GM19455 (cell line): ENCODE measurements around the gene SLC16A13.
"Not testable (repeated sequence)": the region's sequence is repeated elsewhere in the genome, so short reads cannot be mapped to it uniquely, and the experiment has no call there.

Experiments
- ATAC-seq: cut with Tn5 transposase; IDR thresholded peaks from one replicate; pipeline ENCODE4 v1.9.1; 2021; ENCODE audit not compliant: unreplicated experiment

The SLC16A13 gene

DNA sequence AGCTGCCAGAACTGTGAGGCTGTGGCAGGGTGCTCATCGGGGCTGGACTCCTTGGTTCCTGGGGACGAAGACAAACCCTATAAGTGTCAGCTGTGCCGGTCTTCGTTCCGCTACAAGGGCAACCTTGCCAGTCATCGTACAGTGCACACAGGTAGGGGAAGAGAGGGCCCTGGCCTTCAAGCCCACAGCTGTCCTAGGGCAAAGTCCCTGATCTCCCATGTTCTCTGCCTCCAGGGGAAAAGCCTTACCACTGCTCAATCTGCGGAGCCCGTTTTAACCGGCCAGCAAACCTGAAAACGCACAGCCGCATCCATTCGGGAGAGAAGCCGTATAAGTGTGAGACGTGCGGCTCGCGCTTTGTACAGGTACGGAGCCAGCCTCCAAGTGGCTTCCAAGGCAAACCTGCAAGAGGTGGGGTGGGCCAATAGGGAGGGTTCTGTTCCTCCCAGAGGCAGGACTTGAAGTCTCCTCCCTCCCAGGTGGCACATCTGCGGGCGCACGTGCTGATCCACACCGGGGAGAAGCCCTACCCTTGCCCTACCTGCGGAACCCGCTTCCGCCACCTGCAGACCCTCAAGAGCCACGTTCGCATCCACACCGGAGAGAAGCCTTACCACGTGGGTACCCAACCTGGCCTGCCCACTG, 9.2 kb upstream of the SLC16A13 start:
- ATAC-seq, result no peak

DNA sequence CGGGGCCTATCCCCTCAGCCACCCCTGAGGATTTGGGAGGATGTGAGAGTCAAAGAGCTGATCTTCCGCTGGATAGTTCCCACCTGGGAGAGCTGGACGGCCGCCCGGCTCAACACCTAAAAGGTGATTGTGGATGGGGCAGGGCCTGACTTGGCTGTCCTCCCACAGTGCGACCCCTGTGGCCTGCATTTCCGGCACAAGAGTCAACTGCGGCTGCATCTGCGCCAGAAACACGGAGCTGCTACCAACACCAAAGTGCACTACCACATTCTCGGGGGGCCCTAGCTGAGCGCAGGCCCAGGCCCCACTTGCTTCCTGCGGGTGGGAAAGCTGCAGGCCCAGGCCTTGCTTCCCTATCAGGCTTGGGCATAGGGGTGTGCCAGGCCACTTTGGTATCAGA, 8.5 kb upstream of the SLC16A13 start:
- no peak for ATAC-seq

DNA sequence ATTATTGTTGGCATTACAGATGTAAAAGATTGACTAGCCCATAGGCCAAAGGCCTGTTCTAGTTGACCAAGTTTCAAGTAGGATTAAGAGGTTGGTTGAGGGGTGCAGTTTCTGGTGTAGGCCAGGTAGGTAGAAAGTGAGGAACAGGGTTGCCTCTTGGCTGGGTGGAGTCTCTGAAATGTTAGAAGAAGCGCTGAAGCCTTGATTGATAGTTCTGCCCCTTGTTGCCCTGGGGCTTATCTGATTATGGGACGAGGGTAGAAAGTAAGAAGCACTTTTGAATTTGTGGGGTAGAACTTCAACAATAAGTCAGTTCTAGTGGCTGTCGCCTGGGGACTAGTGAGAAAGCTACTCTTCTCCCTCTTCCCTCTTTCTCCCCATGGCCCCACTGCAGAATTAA, 6.7 kb upstream of the SLC16A13 start:
- no peak for ATAC-seq

DNA sequence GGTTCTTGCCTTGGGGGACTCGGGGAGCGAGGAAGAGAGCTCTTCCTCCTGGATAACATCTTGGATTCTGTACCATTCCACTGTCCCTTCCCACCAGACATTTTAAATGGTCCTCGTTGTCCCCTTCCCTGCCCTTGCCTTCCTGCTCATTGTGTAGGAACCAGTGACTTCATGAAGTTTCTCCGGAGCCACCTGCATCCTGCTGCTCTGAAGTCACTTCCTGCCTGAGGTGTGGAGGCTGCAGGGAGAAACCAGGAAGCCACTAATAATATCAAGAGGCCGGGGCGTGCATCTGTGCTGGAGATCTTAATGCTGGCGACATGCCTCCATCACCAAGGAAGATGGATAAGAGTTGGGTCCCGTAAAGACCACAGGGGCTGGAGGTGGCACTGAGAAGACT, 6.2 kb upstream of the SLC16A13 start:
- ATAC-seq, result no peak

DNA sequence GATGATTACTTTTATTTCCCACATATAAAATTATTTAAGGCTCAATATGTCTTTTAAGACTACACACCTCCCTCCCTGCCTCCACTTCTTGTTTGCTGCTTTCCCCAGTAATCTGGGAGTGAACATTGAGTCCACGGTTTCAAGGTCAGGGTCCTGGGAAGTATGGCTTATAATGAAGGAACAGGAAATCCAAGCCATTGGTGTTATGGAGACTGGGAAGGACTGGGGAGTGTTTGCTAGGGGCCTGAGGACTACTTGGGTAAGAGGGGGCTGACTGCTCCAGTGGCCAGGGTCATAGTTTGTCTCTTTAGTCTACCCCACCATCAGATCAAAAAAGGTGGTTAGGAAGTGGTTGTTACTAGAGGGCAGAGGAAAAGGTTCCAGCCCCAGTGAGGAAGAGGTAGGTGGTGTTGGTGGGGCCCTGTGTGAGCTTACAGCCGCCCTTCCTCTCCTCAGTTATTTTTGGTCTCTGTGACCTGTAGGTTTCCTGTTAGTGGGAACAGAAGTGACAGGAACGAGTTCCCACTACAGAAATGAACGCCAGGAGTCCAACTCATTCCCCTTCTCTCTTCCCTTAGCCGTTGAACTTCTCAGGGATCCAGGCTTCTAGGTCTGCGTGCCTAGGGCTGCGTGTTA, 742 bp upstream of the SLC16A13 start:
- no peak for ATAC-seq

DNA sequence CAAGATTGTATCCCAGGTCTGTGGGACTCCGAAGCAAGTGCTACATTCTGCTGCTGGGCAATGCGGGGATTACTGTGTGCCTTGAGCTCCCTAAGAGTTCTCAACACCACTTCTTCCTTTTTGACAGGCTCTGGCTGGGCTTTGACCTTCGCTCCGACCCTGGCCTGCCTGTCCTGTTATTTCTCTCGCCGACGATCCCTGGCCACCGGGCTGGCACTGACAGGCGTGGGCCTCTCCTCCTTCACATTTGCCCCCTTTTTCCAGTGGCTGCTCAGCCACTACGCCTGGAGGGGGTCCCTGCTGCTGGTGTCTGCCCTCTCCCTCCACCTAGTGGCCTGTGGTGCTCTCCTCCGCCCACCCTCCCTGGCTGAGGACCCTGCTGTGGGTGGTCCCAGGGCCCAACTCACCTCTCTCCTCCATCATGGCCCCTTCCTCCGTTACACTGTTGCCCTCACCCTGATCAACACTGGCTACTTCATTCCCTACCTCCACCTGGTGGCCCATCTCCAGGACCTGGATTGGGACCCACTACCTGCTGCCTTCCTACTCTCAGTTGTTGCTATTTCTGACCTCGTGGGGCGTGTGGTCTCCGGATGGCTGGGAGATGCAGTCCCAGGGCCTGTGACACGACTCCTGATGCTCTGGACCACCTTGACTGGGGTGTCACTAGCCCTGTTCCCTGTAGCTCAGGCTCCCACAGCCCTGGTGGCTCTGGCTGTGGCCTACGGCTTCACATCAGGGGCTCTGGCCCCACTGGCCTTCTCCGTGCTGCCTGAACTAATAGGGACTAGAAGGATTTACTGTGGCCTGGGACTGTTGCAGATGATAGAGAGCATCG, 2.4 kb downstream of the SLC16A13 start:
- ATAC-seq, result no peak

DNA sequence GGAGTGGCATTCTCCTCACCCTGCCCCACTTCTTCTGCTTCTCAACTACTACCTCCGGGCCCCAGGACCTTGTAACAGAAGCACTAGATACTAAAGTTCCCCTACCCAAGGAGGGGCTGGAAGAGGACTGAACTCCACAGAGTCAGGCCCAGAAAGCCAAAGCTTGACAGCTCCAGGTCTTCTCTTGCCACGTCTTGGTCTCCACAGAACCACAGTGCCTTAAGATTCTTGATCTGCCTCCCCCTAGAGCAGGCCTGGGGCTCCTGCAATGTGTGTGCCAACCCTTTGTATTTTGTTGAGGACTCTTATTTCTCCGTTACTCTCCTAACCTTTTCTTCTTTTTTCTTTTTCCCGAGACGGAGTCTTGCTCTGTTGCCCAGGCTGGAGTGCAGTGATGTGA, 4.0 kb downstream of the SLC16A13 start:
- no peak for ATAC-seq

DNA sequence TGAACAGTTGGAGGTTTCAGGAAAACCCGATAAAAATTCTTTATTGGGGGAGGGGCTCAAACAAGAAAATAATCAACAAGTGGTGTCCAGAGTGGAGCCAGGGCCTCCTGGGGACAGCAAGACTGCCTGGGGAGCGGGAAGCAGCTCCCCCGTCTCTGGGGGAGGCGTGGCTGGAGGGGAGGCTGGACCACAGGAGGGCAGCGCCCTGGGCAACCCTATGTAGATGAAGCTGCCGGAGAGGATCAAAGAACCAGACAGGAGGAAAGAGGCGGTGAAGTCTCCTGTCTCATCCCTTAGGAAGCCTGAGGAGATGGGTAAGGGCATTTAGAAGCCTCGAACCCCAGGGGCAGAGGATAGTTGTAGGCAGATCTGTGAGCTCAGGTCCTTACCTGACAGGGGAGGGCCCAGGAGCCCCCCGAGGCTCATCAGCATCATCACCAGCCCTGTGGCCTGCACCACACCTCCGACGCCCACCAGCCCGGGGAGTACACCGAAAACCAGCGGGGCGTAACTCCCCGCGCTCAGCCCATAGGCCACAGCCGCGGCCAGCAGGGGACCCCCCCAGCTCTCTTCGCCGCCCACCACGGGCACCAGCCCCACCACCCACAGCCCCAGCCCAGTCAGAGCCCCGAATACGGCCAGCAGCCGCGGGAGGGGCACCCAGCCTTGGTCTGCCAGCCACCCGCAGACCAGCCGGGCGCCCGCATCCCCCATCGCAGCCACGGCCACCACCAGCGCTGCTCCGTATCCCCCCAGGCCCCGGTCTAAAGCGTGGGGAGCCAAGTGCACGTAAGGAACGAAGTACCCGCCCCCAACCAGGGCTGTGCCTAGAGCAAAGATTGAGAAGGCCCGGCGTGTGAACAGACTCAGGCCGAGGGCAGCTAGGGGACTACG, 6.0 kb downstream of the SLC16A13 start:
- ATAC-seq, result no peak

DNA sequence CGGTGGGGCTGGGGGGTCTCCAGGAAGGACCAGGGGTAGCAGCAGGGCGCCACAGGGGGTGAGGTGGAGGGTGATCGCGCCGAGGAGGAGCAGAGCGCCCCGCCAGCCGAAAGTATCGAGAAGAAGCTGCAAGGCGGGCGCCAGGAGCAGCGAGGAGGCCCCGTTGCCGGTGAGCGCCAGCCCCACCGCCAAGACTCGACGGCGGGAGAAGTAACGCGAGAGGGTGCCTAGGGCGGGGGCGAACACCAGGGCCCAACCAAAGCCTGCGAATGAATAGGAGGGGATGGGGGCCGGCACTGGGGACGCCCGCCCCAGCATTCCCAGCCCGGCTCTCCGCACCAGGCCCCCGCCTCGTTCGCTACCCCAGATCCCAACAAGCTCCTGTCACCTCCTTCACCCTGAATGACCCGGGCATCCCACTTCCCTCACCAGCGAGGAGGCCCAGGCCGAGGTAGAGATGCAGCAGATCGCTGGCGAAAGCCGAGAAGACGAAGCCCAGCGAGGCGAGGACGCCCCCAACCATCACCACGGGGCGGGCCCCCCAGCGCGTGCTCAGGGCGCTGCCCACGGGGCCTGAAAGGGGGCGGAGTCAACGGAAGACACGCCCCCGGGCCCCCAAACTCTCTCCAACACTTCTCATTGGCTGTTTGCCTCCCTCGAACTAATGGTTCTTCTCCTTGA, 6.8 kb downstream of the SLC16A13 start:
- ATAC-seq, result no peak

DNA sequence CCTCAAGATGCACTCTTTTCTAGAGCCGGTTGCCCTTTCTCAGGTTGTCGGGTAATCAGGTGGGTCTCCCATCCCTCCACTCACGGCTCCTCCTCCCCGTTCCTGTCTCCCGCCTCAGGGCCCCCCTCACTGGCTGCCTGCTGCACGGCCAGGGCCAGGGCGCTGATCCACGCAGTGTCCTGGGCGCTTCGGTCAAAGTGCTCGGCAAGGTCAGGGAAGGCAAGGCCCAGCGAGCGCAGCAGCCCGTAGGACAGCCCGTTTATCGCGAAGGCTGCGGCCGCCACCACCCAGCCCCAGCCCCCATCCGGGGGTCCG, 7.3 kb downstream of the SLC16A13 start:
- ATAC-seq, result no peak

DNA sequence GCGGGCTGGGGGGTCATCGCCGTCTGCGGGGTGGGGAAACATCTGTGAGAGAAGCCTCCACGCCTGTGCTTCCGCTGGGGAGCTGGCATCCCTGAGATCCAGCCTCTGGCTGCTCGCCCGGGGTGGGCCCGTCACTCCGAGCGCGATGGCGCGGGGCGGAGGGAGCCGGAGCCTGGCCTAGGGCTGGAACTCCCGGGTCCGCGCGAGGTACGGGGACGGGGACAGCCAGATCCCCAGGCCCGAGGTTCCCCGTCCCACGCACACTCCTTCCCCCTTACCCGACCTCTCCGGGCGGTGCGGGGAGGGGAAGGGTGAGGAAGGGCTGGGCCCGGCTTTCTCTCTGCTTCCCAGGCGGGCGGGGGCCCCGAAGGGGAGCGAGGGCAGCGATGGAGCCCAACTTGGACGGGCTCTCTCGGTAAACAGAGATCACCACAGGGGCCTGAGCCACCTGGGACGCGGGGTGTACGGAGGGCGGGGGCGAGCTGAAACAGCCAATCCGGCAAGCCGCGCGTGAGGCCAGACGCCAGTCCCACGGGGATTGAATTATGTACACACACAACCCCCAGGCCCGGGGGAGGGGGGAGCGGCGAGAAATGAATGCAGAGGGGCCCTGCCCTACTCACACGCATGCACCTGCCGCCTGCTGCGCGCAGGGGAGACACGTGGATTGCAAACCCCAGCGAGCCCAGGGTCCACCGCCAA, 7.8 kb downstream of the SLC16A13 start, which contains the start of gene SLC16A11:
SLC16A11 (minus strand) TSS at position 596 of the 702 bp plus-strand sequence; CDS start at position 17, 579 bp downstream.
- no peak for ATAC-seq

DNA sequence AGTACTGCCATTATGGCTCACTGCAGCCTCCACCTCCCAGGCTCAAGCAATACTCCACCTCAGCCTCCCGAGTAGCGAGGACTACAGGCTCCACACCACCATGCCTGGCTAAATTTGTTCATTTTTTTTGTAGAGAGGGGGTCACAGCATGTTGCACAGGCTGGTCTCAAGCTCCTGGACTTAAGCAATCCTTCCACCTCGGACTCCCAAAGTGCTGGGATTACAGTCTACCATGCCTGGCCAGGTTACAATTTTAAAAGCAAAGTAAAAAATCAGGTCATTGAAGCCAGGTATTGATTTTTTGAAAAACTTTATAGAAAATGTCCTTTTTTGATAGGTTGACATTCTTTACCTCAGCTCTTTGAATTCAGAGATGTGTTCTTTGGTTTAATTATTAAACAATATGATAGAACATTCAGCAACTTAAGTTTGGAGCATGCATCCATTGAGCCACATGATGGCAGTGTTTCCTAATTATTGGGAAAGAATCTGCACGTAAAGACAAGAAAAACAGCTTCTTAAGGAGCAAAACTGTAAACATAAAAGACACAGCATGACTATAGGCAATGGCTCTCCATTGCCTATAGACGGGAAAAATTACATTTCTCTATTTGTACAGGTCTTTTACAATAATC, 9.8 kb downstream of the SLC16A13 start:
- ATAC-seq, result no peak

DNA sequence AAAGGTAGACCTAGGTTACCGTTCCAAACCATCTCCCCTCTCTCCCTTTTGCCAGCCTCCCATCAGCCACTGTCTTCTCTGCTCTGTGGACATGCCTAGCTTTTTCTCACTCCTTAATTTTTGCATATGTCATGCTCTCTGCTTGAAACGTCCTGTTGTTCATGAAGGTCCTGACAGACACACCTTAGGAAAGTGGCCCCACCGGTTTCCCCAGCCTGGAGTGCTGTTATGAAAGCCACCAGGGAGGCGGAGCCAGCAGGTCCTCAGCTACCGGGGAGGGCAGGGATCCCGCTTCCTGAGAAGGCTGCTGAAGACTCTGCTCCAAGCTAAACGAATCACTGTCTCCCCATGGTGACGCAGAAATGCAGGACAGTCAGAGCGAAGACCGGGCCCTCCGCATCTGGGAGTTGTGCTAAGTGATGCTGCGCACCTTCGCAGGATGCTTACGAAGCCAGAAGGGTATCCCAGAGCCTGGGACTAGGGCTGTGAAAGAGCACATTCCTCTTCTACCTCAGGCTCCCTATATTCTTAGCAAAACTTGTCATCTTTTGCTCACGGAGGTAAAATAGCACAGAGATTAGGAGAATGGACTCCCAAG, 10.4 kb downstream of the SLC16A13 start:
- ATAC-seq, result no peak

DNA sequence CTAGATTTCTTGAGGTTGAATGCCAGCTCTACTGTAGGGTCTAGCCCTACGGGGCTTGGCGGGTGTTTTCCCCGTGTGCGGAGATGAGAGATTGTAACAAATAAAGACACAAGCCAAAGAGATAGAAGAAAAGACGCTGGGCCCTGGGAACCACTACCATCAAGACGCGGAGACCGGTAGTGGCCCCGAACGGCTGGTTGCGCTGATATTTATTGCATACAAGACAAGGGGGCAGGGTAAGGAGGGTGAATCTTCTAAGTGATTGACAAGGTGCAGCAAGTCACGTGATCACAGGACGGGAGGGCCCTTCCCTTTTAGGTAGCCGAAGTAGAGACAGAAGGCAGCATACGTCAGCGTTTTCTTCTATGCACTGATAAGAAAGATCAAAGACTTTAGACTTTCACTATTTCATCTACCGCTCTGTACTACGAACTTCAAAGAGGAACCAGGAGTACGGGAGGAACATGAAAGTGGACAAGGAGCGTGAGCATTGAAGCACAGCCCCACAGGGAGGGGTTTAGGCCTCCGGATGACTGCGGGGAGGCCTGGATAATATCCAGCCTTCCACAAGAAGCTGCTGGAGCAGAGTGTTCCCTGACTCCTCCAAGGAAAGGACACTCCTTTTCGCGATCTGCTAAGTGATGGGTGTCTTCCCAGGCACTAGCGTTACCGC, 11.0 kb downstream of the SLC16A13 start:
- ATAC-seq, result not testable (repeated sequence)

DNA sequence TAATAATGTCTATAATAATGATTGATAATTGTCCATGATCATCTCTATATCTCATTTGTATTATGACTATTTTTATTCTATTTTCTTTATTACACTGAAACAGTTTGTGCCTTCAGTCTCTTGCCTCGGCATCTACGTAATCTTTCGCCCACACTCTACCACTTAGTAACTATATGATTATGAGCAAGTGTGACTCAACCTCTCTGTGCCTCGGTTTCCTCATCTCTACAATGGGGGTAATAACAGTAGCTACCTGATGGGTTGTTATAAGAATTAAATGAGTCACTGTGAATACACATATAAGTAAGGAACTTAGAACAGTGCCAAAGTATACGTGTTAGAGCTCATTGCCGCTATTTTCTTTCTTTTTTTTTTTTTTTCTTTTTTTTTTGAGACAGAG, 11.8 kb downstream of the SLC16A13 start:
- ATAC-seq, result no peak

DNA sequence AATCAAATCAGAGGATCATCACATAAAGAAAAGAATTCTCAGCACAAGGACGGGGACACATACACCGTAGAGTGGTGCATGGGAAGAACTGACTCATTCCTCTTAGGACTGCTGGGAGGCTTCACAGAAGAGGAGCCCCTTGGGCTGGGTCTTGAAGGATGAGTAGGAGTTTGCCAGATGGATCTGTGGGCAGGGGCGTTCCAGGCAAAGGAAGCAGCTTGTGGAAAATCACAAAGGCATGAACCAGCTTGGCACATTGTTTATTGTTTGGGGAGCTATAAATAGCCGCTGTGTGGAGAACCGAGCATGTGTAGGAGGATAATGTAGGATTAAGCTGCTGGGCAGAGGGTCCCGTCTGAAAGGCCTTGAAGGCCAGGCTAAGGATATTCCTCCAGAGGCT, 13.2 kb downstream of the SLC16A13 start:
- no peak for ATAC-seq

DNA sequence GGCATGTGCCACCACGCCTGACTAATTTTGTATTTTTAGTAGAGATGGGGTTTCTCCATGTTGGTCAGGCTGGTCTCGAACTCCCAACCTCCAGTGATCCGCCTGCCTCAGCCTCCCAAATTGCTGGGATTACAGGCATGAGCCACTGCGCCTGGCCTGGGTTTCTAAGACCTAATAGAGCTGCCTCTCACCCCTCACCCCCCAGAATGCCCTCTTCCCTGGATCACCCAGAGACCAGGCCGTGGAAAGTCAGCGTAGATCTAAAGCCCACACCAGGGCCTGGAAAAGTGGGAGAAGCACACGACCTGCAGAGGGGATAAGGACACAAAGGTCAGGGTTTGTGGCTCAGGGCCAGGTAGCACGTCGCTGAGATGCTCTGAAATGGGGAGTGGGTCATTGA, 14.8 kb downstream of the SLC16A13 start:
- ATAC-seq, result not testable (repeated sequence)

DNA sequence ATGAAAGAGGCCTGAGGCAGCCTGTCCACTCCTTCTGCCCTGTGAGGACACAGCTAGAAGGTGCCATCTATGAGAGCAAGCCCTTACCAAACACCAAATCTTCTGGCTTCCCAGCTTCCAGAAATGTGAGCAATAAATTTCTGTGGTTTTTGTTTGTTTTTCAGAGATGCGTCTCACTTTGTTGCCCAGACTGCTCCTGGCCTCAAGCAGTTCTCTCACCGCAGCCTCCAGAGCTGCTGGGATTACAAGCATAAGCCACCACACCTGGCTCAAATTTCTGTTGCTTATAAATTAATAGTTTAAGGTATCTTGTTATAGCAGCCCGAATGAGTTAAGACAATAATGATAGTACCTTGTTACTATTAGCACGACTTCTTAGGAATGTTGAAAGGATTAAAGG, 20.6 kb downstream of the SLC16A13 start:
- ATAC-seq, result no peak
